GM21390 (cell line): ENCODE measurements around the gene LTBP1.
"Not testable (repeated sequence)": the region's sequence is repeated elsewhere in the genome, so short reads cannot be mapped to it uniquely, and the experiment has no call there.

Experiments
- ATAC-seq: cut with Tn5 transposase; IDR thresholded peaks from one replicate; pipeline ENCODE4 v1.9.1; 2021; ENCODE audit not compliant: unreplicated experiment

LTBP1 gene

GRCh38 chr2:32946314-32947075 is at the start of gene LTBP1:
TSS of gene LTBP1 (plus strand) at chr2:32946953. CDS start at chr2:32947325, 372 bp downstream.
- peak; percentile 76 for ATAC-seq

GRCh38 chr2:32900246-32900973 is 46.3 kb upstream of the LTBP1 start:
- no peak for ATAC-seq

- no peak for ATAC-seq
These were observed 45.4 kb upstream of the LTBP1 start for GRCh38 chr2:32901313-32901712.

- no peak for ATAC-seq
These were observed 44.6 kb upstream of the LTBP1 start for GRCh38 chr2:32902174-32902573.

GRCh38 chr2:32902986-32903385 is 43.8 kb upstream of the LTBP1 start:
- no peak for ATAC-seq

- no peak for ATAC-seq
These were observed 42.7 kb upstream of the LTBP1 start for GRCh38 chr2:32904074-32904473.

- ATAC-seq: no peak
These were observed 42.0 kb upstream of the LTBP1 start for GRCh38 chr2:32904751-32905150.

GRCh38 chr2:32905270-32905669 is 41.5 kb upstream of the LTBP1 start:
- ATAC-seq: no peak

- peak; percentile 93 for ATAC-seq
These were observed 35.7 kb upstream of the LTBP1 start for GRCh38 chr2:32910883-32911598.

- no peak for ATAC-seq
These were observed 31.1 kb upstream of the LTBP1 start for GRCh38 chr2:32915694-32916093.

GRCh38 chr2:32918774-32919173 is 28.0 kb upstream of the LTBP1 start:
- no peak for ATAC-seq

GRCh38 chr2:32919901-32920300 is 26.9 kb upstream of the LTBP1 start:
- ATAC-seq: not testable (repeated sequence)

- not testable (repeated sequence) for ATAC-seq
These were observed 25.3 kb upstream of the LTBP1 start for GRCh38 chr2:32921486-32921885.

GRCh38 chr2:32922501-32922900 is 24.3 kb upstream of the LTBP1 start:
- no peak for ATAC-seq

GRCh38 chr2:32923109-32923508 is 23.6 kb upstream of the LTBP1 start:
- no peak for ATAC-seq

GRCh38 chr2:32925283-32925815 is 21.4 kb upstream of the LTBP1 start:
- no peak for ATAC-seq

- ATAC-seq: no peak
These were observed 20.6 kb upstream of the LTBP1 start for GRCh38 chr2:32925976-32926707.

GRCh38 chr2:32926708-32927084 is 20.1 kb upstream of the LTBP1 start:
- no peak for ATAC-seq

- ATAC-seq: no peak
These were observed 16.3 kb upstream of the LTBP1 start for GRCh38 chr2:32930436-32930835.

GRCh38 chr2:32931519-32931918 is 15.2 kb upstream of the LTBP1 start:
- ATAC-seq: no peak
